Caki2 (cell line): ENCODE measurements around the gene NR2C2. TPM values are rescaled to one million over a fixed set of nuclear protein-coding genes. Genes with fewer than 3 reads are reported as not detected.
"Not testable (repeated sequence)": the region's sequence is repeated elsewhere in the genome, so short reads cannot be mapped to it uniquely, and the experiment has no call there.

Experiments used
- DNase-seq: peaks from one replicate; pipeline ENCODE4 v3.0.0-alpha.2; 2015; ENCODE audit warnings: low read depth
- in situ Hi-C: cut with HindIII; loops from 2 replicates; pipeline ENCODE4 v1.10.0; 2016; ENCODE audit warnings: low sequenced_read_pairs, low pct_unique_long_range_greater_than_20kb, mixed read lengths
- total RNA-seq: library from RNA; depleted of rRNA; stranded (reverse); fragments of >200 nt; shearing (Covaris generic); gene quantifications from 2 replicates; pipeline ENCODE4 v1.2.3, GENCODE V29; 2014; ENCODE audit warnings: low replicate concordance; rRNA removed

The NR2C2 gene
- total RNA-seq: 3.1 TPM in 2 replicates

DNA sequence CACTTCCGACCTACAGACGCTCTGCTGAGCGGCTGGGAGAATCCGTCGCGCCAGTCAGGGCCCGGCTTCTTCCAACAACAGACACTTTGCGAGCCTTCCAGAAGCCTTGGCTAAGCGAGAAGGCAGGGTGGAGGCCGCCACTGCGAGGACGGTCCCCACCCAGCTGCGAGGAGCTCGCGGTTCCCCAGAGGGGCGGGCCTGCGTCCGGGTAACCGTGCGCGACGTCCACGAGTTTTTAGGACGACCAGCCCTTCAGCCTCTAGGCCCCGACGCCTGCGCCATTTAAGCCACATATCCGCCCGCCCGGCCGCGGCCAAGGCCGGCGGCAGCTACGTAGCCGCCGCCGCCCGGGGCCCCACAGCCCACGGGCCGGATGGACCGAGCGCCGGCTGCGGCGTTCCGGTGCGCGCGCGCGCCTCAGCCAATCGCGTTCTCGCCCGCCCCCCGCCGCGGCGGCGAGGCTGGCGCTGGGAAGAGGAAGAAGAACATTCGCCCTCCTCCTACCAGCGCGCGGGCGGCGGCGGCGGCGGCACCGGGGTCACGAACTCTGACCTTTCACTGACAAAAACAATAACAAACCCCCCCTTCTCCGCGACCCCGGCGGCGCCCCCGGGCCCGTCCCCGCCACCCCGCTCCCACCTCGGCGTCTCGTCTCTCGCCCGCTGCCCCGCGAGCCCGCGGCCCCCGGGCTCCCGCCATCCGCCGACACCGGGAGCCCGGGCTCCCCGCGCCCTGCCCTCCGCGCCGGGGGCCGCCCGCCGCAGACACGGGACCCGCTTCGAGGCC lies at the start of gene NR2C2:
NR2C2 (plus strand) TSS at position 484 of the 786 bp plus-strand sequence. CDS start 56,332 bp downstream, outside the sequence.
- in situ Hi-C loops: no loop called here
- DNase-seq: peak; percentile 81

DNA sequence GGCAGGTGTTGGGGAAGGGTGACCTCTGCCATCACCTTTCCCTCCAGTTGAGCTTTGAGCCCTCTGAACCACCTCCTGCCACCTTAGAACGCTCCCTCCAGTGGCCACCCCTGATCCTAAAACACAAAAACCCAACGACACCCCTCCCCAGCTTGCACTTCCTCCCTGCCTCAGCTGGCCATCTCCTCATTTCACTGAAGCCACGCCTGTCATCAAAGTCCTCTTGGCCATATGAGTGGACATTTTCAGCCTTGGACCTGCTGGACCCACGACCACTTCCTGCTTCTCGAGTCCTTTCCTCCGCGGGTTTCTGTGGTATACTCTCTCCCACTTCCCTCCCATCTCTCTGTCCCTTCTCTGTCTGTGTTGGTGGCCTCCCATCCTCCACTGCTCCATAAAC lies 48.5 kb upstream of the NR2C2 start:
- in situ Hi-C loops: no loop called here
- no peak for DNase-seq

DNA sequence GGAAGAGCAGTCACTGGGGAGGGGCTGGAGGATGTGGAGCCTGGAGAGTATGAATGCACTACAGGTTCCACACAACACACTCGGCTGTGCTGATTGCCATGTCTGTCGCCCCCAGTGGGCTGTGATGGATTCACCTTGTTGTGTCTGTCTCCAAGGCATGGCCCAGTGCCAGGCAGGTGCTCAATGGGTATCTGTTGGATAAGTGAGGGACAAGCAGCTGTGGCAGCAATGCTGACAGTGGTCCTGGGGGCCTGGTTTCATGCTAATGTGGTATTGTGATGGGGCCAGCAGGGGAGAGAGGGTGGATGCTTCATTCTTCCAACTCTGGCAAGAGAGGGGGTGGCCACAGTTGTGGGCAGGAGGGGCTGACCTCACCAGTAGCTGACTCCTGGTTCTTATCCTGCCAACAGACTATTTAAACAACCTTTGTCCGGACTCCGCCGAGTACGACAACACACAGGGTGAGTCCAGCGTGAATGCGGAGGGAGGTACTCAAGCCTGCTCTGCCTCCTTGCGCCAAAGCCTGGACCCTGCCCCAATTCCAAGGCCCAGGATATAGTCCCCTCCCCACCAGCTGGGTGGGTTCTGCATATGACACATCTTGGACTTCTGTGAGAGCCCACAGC lies 47.3 kb upstream of the NR2C2 start:
- DNase-seq: no peak
- in situ Hi-C loops: no loop called here

DNA sequence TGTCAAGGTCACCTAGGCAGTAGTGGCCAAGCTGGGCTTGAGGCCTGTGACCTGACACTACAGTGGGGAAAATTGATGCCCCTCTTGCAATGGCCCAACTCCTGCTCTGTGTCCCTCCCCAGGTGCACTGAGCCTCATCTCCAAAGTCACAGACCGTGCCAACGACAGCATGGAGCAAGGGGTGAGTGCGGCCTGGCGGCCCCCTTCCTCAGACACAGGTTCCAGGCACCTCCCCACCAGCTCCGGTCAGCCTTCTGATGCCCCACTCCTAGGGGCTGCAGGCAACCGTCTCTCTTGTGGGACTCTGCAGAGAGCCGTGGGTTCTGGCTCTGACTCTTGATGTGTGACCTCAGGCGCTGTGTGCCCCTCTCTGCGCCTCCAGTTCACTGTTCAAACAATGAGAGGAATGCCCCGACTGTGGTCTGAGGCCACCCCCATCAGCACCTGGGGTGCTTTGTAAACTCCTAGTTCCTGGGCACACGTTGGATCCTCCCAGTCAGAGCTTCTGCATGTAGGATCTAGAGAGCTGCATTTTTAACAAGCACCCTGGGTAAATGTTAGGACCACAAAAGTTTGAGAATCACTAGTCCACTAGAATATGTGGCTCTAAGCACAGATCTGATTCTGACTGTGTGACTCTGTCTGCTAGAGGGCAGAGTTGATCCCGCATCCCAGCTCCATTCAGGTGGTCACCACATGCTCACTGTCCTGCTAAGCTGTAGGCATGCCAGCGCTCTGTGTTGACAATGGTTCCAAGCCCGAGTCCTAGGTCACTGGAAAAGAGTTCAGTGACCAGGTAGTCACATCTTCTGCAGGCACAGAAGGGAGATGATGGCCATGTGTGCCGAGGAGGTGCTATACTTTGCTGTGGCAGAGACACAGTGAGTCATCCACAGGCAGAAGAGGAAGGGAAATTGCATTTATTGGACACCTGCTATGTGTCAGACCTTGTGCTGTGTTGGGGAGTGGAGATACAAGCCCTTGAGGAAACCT lies 46.2 kb upstream of the NR2C2 start:
- in situ Hi-C loops: no loop called here
- DNase-seq: no peak

DNA sequence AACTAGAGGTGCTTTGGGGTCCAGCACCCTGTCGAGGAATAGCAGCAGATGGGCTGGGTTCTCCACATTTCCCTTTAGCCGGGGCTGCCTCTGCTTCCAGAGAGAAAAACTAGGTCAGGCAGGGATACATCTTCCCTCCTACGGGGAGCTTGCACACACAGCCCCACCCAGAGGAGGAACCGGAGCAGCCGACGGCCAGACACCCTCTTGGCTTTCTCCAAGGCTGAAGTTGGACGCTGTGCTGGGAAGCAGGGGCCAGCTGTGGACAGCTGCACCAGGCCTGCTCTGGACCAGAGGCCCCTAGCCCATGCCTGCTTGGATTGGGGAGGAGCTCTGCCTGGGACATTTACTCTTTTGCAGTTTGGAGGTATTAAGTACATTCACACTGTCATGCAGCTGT lies 44.7 kb upstream of the NR2C2 start:
- in situ Hi-C loops: no loop called here
- no peak for DNase-seq

DNA sequence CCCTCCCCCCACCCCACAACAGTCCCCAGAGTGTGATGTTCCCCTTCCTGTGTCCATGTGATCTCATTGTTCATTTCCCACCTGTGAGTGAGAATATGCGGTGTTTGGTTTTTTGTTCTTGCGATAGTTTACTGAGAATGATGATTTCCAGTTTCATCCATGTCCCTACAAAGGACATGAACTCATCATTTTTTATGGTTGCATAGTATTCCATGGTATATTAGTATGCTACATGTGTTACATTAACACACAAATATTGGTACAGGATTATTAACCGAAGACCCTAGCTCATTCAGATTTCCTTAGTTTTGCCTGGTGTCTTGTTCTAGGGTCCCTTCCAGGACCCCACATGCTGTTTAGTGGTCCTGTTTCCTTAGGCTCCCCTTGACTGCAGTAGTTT lies 43.9 kb upstream of the NR2C2 start:
- DNase-seq, in situ Hi-C loops: not testable (repeated sequence)

DNA sequence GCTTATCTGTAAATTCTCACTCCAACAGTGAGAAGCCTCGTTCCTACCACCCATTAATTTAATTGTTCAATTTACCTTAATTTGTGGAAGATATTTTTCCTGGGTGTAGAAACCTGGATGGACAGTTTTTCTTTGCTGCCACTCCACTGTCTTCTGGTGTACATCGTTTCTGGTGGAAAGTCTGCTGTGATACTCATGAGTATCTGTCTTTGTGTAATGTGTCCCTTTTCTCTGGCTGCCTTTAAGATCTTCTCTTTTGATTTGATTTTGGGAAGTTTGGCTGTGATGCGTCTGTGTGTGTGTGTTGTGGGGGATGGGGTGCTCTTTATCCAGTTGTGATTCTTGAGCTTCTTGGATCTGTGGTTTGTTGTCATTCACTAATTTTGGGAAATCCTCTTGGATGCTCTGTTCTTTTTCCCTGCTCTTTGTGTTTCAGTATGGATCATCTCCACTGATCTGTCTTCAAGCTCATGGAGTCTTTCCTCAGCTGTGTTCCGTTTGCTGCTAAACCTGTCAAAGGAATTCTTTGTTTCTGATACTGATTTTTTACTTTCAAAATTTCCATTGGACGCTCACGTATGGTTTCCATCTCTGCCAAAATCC lies 42.2 kb upstream of the NR2C2 start:
- no peak for DNase-seq
- in situ Hi-C loops: no loop called here

DNA sequence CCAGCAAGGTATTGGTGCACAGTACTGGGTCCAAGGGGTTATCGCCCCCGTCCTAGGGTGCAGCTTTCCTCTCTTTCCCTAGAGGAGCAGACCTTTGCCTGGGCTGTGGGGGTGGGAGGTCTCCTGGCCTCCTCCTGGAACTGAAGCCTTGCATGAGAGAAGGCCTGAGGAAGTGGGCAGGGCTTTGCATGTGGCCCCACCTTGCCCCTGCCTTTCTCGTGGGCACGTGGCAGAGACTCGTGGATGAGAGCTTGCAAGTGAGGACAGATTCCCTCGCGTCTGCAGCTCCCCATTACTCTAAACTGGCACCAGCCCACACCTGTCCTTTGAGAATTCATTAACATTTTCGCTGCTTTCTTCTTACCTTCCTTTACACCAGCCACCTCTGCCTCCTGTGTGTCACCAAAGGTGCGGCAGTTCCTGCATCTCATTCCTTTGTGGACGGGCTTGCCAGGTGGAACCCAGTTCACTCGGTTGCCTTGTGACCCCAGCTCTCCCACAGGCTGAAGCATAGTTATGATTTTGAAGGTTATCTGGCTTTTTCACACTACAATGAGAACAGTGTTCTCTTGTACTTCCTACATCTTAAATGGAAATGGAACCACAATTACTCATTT lies 40.9 kb upstream of the NR2C2 start:
- DNase-seq: no peak
- in situ Hi-C loops: no loop called here

DNA sequence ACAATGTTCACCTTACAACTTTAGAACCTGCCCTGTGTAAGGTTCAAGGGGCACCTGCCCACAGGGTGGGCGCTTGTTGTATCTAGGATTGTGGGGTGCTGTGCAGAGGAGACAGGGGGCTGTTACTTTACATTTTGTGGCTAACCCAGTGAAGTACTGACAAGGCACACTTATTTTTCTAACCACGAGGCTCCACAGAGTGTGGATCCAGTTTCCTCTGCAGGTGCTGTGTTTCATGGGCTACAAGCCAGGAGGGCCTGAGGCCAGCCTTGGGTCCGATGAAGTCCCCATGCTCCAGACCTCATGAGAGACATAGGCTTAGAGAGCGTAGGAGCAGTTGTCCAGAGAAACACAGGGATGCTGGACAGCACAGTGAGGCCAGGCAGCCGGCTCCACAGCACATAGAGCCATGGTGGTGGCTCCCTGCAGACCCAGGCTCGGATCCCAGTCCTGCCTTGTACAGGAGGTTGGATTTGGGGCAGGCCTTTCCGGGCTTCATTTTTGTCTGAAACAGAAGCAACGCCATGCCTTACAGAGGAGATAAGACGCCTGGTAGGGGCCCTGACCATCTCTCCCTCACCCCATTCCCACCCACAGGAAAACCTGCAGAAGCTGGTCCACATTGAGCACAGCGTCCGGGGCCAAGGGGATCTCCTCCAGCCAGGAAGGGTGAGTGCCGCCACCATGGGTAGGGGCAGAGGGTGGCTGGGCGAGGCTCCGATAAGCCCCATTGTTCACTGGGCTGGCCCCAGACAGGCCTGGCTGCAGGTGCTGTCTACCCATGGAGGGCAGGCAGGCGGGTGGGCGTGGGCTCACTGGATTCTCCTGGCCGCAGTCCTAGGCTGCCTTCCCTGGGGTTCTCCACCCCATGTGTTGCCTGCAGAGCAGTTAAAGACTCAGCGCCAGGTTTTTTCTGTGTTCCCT lies 40.1 kb upstream of the NR2C2 start:
- in situ Hi-C loops: no loop called here
- DNase-seq: no peak

GRCh38 chr3:14909250-14909649 lies 38.1 kb upstream of the NR2C2 start:
- DNase-seq: no peak
- in situ Hi-C loops: no loop called here

GRCh38 chr3:14911651-14912050 lies 35.7 kb upstream of the NR2C2 start:
- in situ Hi-C loops: no loop called here
- DNase-seq: no peak

DNA sequence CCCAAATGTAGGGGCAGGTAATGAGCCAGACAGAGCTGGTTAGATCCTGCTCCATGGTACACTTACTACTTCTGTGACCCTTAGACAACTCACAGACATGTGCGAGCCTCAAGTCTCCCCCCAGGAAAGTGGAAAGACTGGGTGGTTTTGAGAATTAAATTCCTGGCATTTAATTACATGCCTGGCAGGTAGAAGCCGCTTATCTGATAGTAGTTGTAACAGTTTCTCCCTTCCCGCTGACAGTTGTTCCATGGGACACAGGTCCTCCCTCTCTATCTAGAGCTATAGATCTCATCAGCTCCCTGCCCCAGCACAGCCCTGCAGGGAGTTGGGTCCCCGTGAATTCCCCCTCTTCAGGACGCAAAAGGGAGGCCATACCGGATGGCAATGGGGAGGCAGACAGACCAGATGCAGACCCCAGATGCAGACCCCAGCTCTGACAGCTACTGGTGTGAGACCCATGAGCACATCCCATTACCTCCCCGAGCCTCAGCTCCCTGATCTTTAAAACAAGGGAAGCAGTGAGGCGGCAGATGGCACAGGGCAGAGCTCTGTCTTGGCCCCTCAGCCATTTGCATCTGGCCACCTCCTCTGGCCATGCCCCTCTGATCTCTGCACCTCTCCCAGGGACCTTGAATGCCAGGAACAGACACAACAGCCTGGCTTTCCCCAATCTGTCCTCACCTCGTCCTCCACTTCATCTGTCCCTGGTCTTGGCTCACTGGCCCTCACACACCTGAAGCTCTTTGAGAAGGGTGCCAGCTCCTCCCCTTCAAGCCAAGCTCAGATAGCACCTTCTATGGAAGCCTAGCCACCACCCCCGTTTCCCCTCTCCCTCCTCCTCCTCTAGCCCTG lies 34.1 kb upstream of the NR2C2 start:
- in situ Hi-C loops: no loop called here
- no peak for DNase-seq

- in situ Hi-C loops: no loop called here
- DNase-seq: no peak
These were observed 33.2 kb upstream of the NR2C2 start for GRCh38 chr3:14913926-14914778.

- in situ Hi-C loops: no loop called here
- DNase-seq: no peak
These were observed 32.6 kb upstream of the NR2C2 start for GRCh38 chr3:14914779-14915117.

DNA sequence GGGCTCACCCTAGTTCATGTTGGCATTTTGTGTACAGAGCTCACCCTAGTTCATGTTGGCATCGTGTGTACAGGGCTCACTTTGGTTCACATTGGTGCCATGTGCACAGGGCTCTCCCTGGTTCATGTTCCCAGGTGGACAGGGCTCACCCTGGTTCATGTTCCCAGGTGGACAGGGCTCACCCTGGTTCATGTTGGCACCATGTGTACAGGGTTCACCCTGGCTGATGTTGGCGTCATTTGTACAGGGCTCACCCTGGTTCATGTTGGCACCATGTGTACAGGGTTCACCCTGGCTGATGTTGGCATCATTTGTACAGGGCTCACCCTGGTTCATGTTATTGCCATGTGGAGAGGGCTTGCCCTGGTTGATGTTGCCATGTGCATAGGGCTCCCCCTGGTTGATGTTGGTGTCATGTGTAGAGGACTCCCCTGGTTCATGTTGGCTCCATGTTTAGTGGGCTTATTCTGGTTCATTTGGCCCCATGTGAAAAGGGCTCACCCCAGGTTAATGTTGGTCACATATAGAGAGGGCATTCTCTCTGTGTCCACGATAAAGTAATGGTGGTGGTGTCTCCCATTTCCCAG lies 31.7 kb upstream of the NR2C2 start:
- in situ Hi-C loops: no loop called here
- no peak for DNase-seq
